Astrocyte of the cerebellum (primary cell): ENCODE measurements around the gene UBE2J1.

ENCODE experiments used
- DNase-seq: peaks from one replicate; pipeline ENCODE4 v3.0.0-alpha.2; 2011; ENCODE audit warnings: low read depth
- H3K4me3 ChIP-seq: 2 replicates; pipeline ENCODE4 v1.5.1; 2011; ENCODE audit warnings: mild to moderate bottlenecking, low read depth, low read length, moderate library complexity
- CTCF ChIP-seq: IDR thresholded peaks from 2 replicates; pipeline ENCODE4 v1.5.1; 2012; ENCODE audit warnings: low read length, low read depth, moderate library complexity, mild to moderate bottlenecking; ENCODE audit errors: missing control alignments
- in situ Hi-C: cut with HindIII; loops from 2 replicates; pipeline ENCODE4 v1.10.0; 2017; ENCODE audit warnings: low sequenced_read_pairs

UBE2J1 gene

GRCh38 chr6:89302936-89303335, 49.6 kb downstream of the UBE2J1 start:
- DNase-seq: no peak
- in situ Hi-C loops: no loop called here
- TF ChIP-seq CTCF: no peak
- no peak overlapping the region for H3K4me3 ChIP-seq

GRCh38 chr6:89302195-89302770, 50.2 kb downstream of the UBE2J1 start:
- no peak for TF ChIP-seq CTCF
- DNase-seq: no peak
- H3K4me3 ChIP-seq: no peak overlapping the region
- in situ Hi-C loops: no loop called here

GRCh38 chr6:89301586-89302194, 50.8 kb downstream of the UBE2J1 start:
- H3K4me3 ChIP-seq: no peak overlapping the region
- in situ Hi-C loops: no loop called here
- no peak for DNase-seq
- no peak for TF ChIP-seq CTCF

GRCh38 chr6:89299466-89299850, 53.1 kb downstream of the UBE2J1 start:
- DNase-seq: no peak
- no peak overlapping the region for H3K4me3 ChIP-seq
- in situ Hi-C loops: no loop called here
- peak; percentile 17 for TF ChIP-seq CTCF

GRCh38 chr6:89298680-89299465, 53.6 kb downstream of the UBE2J1 start:
- H3K4me3 ChIP-seq: no peak overlapping the region
- no peak for DNase-seq
- no peak for TF ChIP-seq CTCF
- in situ Hi-C loops: no loop called here

GRCh38 chr6:89297695-89298351, 54.7 kb downstream of the UBE2J1 start:
- in situ Hi-C loops: no loop called here
- H3K4me3 ChIP-seq: no peak overlapping the region
- TF ChIP-seq CTCF: no peak
- peak; percentile 94 for DNase-seq
